IgD-negative memory B cell (primary cell): ENCODE measurements around the gene EVPL. TPM values are rescaled to one million over a fixed set of nuclear protein-coding genes. Genes with fewer than 3 reads are reported as not detected.
"Not testable (repeated sequence)": the region's sequence is repeated elsewhere in the genome, so short reads cannot be mapped to it uniquely, and the experiment has no call there.

Source experiments
- H3K27ac Mint-ChIP-seq, 3 donors: one replicate each; pipeline ENCODE4 v1.8.0; 2020 to 2022; ENCODE audit warnings: mild to moderate bottlenecking in 3 of 3, mixed read lengths in 3 of 3, moderate library complexity in 1 of 3
- H3K27me3 Mint-ChIP-seq: one replicate; pipeline ENCODE4 v1.8.0; 2021; ENCODE audit warnings: mixed read lengths
- H3K36me3 Mint-ChIP-seq: one replicate; pipeline ENCODE4 v1.8.0; 2020; ENCODE audit warnings: mild to moderate bottlenecking, mixed read lengths
- H3K4me1 Mint-ChIP-seq, 3 donors: one replicate each; pipeline ENCODE4 v1.8.0; 2020 to 2022; ENCODE audit warnings: mixed read lengths in 3 of 3, mild to moderate bottlenecking in 1 of 3
- H3K4me3 Mint-ChIP-seq, 4 donors: one replicate each; pipeline ENCODE4 v1.8.0; 2020 to 2022; ENCODE audit warnings: mild to moderate bottlenecking in 4 of 4, mixed read lengths in 4 of 4, moderate library complexity in 3 of 4
- H3K9me3 Mint-ChIP-seq, 3 donors: one replicate each; pipeline ENCODE4 v1.8.0; 2020 to 2021; ENCODE audit warnings: mixed read lengths in 3 of 3, mild to moderate bottlenecking in 1 of 3
- polyA plus RNA-seq: library from polyadenylated mRNA; unstranded; fragments of 300-500 nt; fragmentation: Illumina TruSeq; gene quantifications from one replicate; pipeline ENCODE4 v1.2.3, GENCODE V29; 2021

The EVPL gene
- not detected for polyA plus RNA-seq

DNA sequence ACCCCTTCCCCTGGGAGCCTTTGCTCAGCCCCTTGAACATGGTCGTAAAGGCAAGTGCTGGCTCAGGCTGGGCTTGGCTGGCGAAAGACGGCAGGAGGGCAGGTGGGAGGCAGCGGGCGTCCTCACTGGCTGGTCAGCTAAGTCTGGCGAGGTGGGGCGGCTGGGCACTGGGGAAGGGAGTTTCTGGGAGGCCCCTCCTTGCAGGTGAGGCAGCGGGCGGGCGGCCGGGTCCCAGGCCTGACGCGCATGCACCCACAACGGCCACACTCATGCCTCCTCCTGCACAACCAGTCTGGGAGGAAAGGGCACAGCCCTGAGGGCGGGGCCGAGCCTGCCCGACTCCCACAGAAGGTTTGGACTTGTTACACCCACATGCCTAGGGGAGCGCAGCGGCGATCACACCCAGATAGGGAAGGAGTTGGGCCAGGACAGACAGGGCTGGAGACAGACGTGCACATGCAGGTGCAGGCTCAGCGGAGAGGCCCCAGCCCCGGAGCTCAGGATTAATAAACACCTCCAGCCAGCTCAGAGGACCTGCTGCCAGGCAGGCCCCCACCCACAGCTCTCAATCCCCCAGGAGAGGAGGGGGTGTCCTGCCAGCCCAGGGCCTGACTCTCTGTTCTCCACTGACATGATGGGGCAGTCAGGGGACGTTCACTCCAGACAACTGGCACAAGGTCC, at the start of gene EVPL:
TSS of gene EVPL (minus strand) at position 148 of the 681 bp plus-strand sequence. CDS start at position 40, 108 bp downstream.
- Mint-ChIP-seq H3K27ac (peak within 1 kb of the TSS in 1 of 3 donors; percentile 69), H3K36me3 (no peaks in the 10 kb centered on the region), H3K9me3 (no peaks in the 10 kb centered on the region), H3K4me1 (peaks cover 0 to 7% (median 4%) of the 10 kb centered on the region in 3 donors), H3K4me3 (no peak within 1 kb of the TSS), H3K27me3 (no peaks in the 10 kb centered on the region)

DNA sequence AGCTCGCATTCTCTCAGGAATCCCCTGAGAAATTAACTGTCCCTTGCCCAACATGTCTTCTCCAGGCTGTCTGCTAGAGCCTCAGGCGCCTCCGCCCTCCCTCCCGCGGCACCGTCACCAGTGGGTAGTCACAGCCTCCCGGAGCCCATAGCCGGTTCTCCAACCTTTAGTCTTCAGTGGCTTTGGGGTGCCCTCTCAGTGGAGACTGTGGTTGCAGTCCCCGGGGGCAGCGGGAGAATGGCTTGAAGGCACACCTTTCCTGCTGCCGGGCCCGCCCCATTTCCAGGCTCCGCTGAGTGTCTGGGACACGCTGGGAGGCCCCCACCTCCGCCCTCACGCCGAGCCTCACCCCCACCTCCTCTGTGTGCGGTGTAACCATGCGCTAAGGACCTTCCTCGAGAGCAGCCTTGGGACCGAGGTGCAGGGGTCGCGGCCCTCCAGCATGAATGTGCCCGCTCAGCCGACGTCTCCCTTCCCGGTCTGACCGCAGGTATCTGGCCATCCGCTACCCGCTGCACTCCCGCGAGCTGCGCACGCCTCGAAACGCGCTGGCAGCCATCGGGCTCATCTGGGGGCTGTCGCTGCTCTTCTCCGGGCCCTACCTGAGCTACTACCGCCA, 49.1 kb upstream of the EVPL start:
- peak overlapping the region; percentile 72 to 90 (median 82) for H3K4me3 Mint-ChIP-seq
- H3K4me1 Mint-ChIP-seq: peaks cover 22 to 31% (median 27%) of the 10 kb centered on the region in 3 donors
- H3K27ac Mint-ChIP-seq: peak overlapping the region; percentile 92 to 98 (median 95)
- H3K9me3 Mint-ChIP-seq: peaks cover 0 to 2% (median 0%) of the 10 kb centered on the region in 3 donors
- peaks cover 1% of the 10 kb centered on the region for H3K36me3 Mint-ChIP-seq
- peaks cover 40% of the 10 kb centered on the region for H3K27me3 Mint-ChIP-seq

DNA sequence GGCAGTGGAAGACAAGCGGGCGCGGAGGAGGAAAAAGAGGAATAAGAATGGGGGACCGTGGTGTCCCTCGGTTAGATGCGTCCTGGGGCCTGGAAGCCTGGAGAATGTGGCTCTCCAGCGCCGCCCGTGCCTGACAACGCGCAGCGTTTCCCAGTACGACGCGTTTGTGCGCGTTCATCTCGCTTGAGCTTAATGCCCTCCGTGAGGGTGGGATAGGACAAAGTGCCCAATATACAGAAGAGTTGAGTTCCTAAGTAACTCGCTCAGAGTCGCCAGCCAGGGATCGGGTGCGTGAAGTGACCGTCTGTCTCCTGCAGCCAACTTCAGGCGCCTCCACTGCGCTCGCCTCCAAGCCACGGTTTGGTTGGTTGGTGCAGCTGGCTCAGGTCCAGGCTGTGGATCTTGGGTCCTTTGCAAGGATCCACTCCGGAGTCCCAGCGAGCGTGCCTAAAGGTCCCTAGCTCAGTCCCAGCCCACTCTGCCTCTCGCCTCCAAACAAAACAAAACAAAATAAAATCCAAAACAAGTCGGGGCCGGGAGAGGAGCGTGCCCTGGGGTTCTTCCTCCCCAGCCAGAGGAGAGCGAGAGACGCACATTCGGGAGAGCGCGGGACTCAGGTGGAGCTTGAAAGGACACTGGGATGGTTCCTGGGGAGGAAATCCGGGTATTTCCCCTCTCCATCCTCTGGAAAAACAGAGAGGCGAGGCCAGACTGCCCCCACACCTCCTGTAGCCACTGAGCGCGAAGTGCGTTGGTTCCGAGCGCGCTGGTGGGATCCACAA, 48.4 kb upstream of the EVPL start:
- Mint-ChIP-seq H3K4me1 (peaks cover 25 to 37% (median 34%) of the 10 kb centered on the region in 3 donors), H3K4me3 (peak overlapping the region; percentile 48 to 79 (median 72)), H3K36me3 (peaks cover 1% of the 10 kb centered on the region), H3K27ac (peak overlapping the region; percentile 32 to 95 (median 57)), H3K9me3 (peaks cover 0 to 2% (median 0%) of the 10 kb centered on the region in 3 donors), H3K27me3 (peaks cover 40% of the 10 kb centered on the region)

DNA sequence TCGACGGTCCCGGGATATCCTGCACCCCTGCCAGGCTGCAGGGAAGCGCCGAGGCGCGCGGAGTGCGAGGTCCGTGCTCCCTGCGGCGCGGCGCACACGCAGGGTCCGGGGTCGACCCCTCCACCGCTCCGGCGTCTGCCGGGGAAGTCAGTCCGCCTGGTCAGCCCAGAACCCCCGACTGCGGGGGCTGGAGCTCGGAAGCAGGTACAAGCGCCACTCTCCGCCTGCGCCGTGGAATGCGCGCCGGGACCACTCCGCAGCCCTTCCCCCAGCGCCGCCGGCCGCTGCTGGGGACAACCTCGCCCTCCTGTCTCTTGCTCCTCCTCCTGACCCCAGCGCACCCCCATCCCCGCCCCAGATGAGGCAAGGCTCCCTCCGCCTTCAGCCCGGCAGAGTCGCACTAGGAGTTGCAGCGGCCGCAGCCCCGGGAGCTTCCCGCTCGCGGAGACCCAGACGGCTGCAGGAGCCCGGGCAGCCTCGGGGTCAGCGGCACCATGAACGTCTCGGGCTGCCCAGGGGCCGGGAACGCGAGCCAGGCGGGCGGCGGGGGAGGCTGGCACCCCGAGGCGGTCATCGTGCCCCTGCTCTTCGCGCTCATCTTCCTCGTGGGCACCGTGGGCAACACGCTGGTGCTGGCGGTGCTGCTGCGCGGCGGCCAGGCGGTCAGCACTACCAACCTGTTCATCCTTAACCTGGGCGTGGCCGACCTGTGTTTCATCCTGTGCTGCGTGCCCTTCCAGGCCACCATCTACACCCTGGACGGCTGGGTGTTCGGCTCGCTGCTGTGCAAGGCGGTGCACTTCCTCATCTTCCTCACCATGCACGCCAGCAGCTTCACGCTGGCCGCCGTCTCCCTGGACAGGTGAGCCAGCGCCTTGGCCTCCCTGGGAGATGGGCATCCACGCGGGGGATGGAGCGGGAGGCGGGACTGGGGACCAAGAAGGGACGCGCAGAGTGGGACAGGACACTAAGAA, 47.6 kb upstream of the EVPL start, which contains the start of gene GALR2:
TSS of gene GALR2 (plus strand) at position 392 of the 974 bp plus-strand sequence. CDS start at position 495, 103 bp downstream.
- H3K36me3 Mint-ChIP-seq: peaks cover 1% of the 10 kb centered on the region
- peaks cover 0 to 2% (median 0%) of the 10 kb centered on the region in 3 donors for H3K9me3 Mint-ChIP-seq
- peaks cover 30 to 37% (median 37%) of the 10 kb centered on the region in 3 donors for H3K4me1 Mint-ChIP-seq
- peak within 1 kb of the TSS; percentile 63 to 87 (median 72) for H3K4me3 Mint-ChIP-seq
- peaks cover 40% of the 10 kb centered on the region for H3K27me3 Mint-ChIP-seq
- H3K27ac Mint-ChIP-seq: peak within 1 kb of the TSS; percentile 32 to 95 (median 57)

DNA sequence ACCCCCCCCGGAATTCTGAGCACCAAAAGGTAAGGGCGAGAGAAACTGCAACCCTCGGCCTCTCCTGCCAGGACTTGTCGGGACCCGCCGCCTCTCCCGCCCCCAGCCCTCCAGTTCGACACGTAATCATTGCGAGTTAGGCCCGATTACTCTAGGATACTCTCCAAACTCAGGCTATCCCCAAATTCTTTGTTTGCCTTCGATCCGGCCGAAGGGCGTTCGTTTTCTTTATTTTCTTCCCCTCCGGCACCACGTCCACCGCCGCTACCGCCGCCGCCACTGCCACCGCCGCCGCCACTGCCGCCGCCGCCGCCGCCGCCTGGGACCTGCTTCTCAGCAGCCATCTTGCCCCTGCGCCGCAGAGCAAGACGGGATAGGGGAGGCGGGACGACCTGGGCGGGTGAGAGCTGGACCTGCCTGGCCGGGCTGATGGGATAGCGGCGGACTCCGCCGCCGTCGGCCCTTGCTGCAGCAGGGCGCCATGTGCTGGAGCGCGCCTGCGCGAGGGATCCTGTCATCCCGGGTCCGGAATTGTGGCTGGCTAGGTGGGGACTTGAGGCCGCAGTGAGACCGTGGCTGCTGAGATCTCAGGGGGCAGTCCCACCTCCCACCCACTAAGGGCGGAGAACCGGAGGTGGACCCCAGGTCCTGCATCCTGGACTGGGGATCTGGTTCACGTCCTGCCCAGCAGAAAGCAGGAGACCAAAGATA, 45.2 kb upstream of the EVPL start, which contains the start of gene SRP68:
TSS of gene SRP68 (minus strand) at position 370 of the 711 bp plus-strand sequence. CDS start at position 344, 26 bp downstream.
- Mint-ChIP-seq H3K9me3 (peaks cover 0 to 2% (median 0%) of the 10 kb centered on the region in 3 donors), H3K4me1 (peaks cover 31 to 37% (median 35%) of the 10 kb centered on the region in 3 donors), H3K27ac (peak within 1 kb of the TSS; percentile 88 to 95 (median 94)), H3K36me3 (peaks cover 1% of the 10 kb centered on the region), H3K4me3 (peak within 1 kb of the TSS; percentile 93 to 97 (median 96)), H3K27me3 (peaks cover 29% of the 10 kb centered on the region)

DNA sequence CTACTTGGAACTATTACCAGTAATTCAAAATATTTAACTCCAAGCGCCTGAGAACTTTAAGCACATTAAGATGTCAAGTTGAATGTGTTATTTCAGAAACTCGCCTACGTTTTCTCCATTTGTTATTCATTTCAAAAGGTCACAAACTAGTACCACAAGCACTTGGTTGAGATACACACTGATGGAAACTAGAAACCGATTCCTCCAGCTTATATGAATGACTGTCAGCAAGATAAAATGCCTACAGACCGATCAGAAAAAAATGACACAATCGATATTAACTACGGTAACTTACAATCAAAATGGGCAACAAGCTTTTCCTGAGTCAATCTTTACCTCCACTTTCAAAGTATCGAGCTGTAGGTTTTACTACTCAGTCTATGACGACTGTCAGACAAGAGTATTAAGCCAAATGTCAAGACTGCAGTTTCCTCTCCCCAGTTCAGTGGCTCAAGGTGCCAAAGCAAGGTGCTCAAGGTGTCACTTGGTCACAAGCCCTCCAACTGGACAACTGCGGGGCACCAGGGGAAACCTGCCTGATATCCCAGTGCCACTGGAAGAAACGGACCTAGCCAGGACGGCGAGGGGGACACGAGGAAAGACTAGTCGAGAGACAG, 44.5 kb upstream of the EVPL start:
- Mint-ChIP-seq H3K4me1 (peaks cover 28 to 32% (median 30%) of the 10 kb centered on the region in 3 donors), H3K27me3 (peaks cover 22% of the 10 kb centered on the region), H3K4me3 (peak overlapping the region; percentile 93 to 97 (median 96)), H3K9me3 (no peaks in the 10 kb centered on the region), H3K36me3 (no peaks in the 10 kb centered on the region), H3K27ac (peak overlapping the region; percentile 88 to 95 (median 94))

DNA sequence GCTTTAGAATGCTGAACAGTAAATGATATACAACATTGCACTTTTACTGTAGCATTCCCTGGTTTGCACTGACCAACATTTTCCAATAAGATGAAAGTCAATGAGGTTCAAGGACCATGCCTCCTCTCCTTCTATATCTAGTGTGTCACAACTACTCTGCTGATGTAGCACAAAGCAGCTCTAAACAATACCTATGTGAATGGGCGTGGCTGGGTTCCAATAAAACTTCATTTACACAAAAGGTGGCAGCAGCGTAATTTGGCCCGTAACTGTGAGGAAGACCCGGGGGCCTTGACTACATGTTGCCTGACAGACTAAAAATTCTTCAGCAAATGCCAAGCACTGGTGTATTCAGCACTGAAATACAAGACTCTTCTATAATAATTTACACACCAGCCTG, 38.7 kb upstream of the EVPL start:
- no peaks in the 10 kb centered on the region for H3K27me3 Mint-ChIP-seq
- H3K27ac Mint-ChIP-seq: no peak overlapping the region
- peaks cover 10 to 17% (median 15%) of the 10 kb centered on the region in 3 donors for H3K4me1 Mint-ChIP-seq
- peaks cover 5% of the 10 kb centered on the region for H3K36me3 Mint-ChIP-seq
- peak overlapping the region in 2 of 4 donors; percentile 17 to 42 for H3K4me3 Mint-ChIP-seq
- no peaks in the 10 kb centered on the region for H3K9me3 Mint-ChIP-seq

DNA sequence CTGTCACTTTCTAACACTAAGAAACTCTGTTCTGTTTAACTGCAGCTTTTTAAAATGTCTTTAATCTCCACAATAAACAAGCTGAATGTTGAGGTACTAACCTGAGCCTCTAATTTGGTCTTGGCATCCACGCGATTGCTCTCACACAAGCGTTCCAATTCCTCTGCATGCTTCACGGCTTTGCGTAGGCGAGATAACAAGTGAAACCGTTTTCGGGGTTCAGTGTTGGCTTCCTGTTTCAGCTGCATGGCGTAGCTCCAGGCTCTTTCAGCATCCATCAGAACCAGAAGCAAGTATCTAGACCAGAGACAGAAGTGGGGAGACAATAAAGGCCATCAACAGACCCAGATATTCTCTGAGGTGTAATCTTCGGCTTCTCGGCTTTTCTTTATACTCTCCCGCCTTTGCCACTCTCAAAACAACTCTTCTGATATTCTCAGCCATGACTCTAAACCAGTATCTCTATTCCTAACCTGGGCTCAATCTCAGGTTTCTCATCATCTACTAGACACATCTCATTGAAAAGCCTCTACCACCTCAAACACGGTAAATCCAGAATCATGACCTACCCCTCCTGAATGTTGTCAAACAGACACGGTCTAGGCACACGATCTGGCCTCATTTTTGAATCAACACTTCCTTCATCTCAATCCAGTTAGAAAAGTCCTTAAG, 36.9 kb upstream of the EVPL start:
- H3K4me3 Mint-ChIP-seq: peak overlapping the region in 3 of 4 donors; percentile 9 to 38 (median 24)
- peaks cover 8 to 11% (median 10%) of the 10 kb centered on the region in 3 donors for H3K4me1 Mint-ChIP-seq
- peak overlapping the region; percentile 68 to 91 (median 91) for H3K27ac Mint-ChIP-seq
- no peaks in the 10 kb centered on the region for H3K9me3 Mint-ChIP-seq
- H3K36me3 Mint-ChIP-seq: peaks cover 8% of the 10 kb centered on the region
- no peaks in the 10 kb centered on the region for H3K27me3 Mint-ChIP-seq

DNA sequence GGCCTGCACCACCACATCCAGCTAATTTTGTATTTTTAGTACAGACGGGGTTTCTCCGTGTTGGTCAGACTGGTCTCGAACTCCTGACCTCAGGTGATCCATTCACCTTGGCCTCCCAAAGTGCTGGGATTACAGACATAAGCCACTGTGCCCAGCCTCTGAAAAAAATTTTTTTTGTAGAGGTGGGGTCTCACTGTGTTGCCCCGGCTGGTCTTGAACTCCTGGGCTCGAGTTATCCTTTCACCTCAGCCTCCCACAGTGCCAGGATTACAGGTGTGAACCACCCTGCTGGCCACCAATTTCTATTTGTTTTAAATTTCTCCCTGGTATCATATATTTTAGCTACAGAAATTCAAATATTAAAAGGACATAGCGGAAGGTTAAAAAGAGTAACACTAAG, 31.2 kb upstream of the EVPL start:
- H3K9me3 Mint-ChIP-seq, H3K27ac Mint-ChIP-seq, H3K4me3 Mint-ChIP-seq, H3K36me3 Mint-ChIP-seq, H3K27me3 Mint-ChIP-seq, H3K4me1 Mint-ChIP-seq: not testable (repeated sequence)

DNA sequence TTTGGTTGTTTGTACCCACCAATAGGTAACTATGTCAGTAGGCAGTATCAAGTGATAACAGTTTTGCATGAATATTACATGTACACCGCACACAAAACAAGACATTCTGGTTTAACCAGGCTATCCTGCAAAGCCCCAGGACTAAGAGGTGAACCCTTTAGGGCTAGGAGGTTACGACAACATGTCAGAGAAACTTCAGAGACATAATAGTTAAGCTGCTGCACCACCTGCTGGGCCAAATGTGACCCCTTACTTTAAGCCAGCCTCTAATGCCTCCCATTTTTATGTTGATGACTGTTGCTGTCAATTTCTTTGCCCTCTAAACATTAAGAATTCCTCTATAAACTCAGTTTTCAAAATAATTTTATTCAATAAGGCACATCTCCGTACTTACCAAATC, 29.8 kb upstream of the EVPL start:
- Mint-ChIP-seq H3K27ac (no peak overlapping the region), H3K4me1 (no peaks in the 10 kb centered on the region), H3K27me3 (no peaks in the 10 kb centered on the region), H3K36me3 (peaks cover 8% of the 10 kb centered on the region), H3K4me3 (no peak overlapping the region), H3K9me3 (no peaks in the 10 kb centered on the region)

DNA sequence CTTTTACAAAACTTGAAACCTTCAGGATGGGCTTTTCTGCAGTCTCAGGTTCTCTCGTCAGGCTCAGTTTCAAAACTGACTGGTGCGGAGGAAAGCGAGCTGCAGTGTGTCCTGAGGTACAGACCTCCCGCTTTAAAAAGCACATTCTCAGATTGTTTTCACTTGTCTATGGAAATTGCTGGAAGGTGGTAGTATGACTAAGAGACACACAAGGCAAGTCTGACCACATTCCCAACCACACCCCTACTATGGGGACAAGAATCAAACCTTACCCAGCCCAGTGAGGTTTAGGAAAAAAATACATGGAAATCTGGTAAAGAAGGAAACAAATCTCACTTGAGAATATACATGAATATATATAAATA, 27.0 kb upstream of the EVPL start:
- Mint-ChIP-seq H3K4me1 (peaks cover 0 to 2% (median 0%) of the 10 kb centered on the region in 3 donors), H3K27me3 (no peaks in the 10 kb centered on the region), H3K4me3 (no peak overlapping the region), H3K9me3 (no peaks in the 10 kb centered on the region), H3K27ac (peak overlapping the region in 1 of 3 donors; percentile 10), H3K36me3 (peaks cover 3% of the 10 kb centered on the region)

DNA sequence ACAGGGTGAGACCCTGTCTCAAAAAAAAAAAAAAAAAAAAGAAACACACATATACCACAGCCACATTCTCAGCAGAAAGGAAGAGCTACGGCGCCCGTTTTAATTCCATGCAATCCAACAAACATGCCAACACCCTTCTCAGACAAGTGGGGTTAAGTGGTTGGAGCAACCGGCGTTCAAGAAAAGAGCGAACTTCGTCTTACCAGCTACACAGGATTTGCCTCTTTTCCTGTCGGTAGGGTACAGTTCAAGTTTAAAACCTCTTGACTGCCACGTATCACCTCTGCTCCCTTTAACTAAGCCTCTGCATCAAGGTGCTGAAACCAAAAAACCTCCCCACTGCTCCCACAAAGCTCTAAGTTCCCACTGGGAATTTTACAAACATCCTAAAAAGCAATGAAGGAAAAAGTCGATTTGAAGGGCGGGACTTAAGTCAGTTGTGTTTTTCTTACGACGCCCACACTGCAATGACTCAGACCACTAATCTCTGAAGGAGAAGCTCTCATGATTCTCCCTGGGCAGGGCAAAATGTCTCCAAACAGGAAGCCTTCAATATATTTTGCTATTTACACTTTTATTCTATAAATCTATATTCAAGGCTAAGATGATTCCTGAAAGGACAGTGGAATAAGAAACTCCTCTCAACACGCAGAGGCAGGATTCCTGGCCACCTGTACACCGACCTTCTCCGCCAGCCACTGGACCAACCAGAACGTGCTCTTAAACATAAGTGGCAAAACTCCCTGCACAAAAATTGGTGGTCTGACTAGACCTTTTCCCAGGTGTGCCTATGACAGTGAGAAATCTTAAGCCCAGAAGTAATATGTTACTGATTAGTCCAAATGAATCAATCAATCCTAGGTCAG, 26.4 kb upstream of the EVPL start:
- peaks cover 2% of the 10 kb centered on the region for H3K36me3 Mint-ChIP-seq

More for the DNA sequence above, 26.4 kb upstream of the EVPL start:
- Mint-ChIP-seq H3K4me3 (no peak overlapping the region), H3K27ac (peak overlapping the region in 1 of 3 donors; percentile 10), H3K27me3 (no peaks in the 10 kb centered on the region), H3K4me1 (peaks cover 0 to 2% (median 0%) of the 10 kb centered on the region in 3 donors), H3K9me3 (no peaks in the 10 kb centered on the region)
